ENCODE measurements around the gene PLEK. TPM values are rescaled to one million over a fixed set of nuclear protein-coding genes. Genes with fewer than 3 reads are reported as not detected.

PLEK gene
- total and polyA plus RNA-seq, 9 of the 15 experiments (the other 6 are each of a cell fraction or from before 2014, with no cell fraction given) = 0.14 to 1.2 (median 0.36) TPM

DNA sequence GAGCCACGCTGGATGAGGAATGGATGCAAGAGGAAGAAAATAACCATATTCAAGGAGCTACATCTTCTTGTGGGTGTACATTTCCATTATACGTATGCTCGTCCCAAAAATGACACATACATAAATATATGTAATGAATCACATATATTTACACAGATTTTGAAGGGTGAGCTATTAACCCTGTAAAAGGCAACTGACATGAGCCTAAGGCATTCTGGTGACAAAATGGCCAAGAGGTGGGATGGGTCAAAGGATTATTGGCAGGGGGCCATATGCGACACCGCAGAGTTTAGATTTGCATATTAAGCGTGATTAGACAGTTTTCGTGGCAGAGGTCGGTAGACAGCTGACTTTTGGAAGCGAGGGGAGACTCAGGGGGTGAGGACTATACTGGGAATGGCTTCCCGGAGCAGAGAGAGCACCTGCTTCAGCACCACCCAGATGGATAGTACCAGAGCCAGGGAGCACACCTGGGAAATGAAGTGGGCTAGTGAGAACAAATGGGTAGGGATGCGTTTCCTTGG is 44.9 kb upstream of the PLEK start (continued):
- TF ChIP-seq REST (IDR thresholded peaks at IDR 0.05; ENCODE audit: borderline replicate concordance) = peak; percentile 96
- TF ChIP-seq REST (CRISPR knock-in tag; IDR thresholded peaks at IDR 0.05; ENCODE audit: low read depth) = peak; percentile 88
- peak; percentile 49 for TF ChIP-seq MAFF (IDR thresholded peaks at IDR 0.05; ENCODE audit: low read length)
